A549 (cell line): ENCODE results near the gene VENTX.

Source experiments
- POLR2A ChIP-seq: IDR thresholded peaks from 2 replicates; pipeline ENCODE4 v1.6.1; 2012; ENCODE audit warnings: mild to moderate bottlenecking, low read length
- TF ChIP-seq, protein P1 (sequence below): fragments of >200 bp; sonication (Bioruptor Twin); formaldehyde crosslinking; IDR thresholded peaks from 3 replicates; pipeline ENCODE4 v1.5.1; 2016
- TF ChIP-seq, protein P2 (sequence below): fragments of >200 bp; sonication (Bioruptor Twin); formaldehyde crosslinking; IDR thresholded peaks from 3 replicates; pipeline ENCODE4 v1.6.1; 2016

DNA sequence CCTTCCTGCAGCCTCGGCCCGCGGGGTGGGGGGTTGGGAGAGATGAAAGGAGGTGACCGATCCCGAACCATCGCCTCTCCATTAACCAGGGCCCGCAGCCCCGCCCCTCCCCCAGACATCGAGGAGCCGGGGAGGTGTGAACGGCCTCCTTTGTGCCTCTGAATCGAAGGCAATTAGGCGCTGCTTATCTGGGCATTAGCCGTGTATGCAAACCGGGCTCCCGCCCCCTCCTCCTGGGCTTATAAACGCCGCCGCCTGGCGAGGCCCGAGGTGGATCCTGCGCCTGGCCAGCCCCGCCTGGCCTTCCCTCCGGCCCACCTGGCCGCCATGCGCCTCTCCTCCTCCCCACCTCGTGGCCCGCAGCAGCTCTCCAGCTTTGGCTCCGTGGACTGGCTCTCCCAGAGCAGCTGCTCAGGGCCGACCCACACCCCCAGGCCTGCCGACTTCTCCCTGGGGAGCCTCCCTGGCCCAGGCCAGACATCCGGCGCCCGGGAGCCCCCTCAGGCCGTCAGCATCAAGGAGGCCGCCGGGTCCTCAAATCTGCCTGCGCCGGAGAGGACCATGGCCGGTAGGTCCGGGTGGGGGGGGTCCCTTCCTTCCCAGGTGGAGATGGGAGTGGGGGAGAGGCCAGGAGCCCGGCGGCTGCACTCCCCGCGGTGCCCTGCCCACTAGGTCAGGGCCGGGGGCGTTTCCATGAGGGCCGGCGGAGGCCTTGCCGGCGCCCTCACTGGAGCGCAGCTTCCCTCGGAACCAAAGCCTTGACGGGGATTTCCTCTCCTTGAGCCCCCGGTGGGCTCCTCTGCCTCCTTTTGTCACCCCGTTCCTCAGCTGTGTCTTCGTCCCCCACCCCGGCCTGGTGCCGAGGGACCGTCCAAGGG lies at the start of gene VENTX:
- TF ChIP-seq, protein P1, sequence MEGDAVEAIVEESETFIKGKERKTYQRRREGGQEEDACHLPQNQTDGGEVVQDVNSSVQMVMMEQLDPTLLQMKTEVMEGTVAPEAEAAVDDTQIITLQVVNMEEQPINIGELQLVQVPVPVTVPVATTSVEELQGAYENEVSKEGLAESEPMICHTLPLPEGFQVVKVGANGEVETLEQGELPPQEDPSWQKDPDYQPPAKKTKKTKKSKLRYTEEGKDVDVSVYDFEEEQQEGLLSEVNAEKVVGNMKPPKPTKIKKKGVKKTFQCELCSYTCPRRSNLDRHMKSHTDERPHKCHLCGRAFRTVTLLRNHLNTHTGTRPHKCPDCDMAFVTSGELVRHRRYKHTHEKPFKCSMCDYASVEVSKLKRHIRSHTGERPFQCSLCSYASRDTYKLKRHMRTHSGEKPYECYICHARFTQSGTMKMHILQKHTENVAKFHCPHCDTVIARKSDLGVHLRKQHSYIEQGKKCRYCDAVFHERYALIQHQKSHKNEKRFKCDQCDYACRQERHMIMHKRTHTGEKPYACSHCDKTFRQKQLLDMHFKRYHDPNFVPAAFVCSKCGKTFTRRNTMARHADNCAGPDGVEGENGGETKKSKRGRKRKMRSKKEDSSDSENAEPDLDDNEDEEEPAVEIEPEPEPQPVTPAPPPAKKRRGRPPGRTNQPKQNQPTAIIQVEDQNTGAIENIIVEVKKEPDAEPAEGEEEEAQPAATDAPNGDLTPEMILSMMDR: no peak
- TF ChIP-seq, protein P2, sequence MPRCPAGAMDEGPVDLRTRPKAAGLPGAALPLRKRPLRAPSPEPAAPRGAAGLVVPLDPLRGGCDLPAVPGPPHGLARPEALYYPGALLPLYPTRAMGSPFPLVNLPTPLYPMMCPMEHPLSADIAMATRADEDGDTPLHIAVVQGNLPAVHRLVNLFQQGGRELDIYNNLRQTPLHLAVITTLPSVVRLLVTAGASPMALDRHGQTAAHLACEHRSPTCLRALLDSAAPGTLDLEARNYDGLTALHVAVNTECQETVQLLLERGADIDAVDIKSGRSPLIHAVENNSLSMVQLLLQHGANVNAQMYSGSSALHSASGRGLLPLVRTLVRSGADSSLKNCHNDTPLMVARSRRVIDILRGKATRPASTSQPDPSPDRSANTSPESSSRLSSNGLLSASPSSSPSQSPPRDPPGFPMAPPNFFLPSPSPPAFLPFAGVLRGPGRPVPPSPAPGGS: no peak
- no peak for TF ChIP-seq POLR2A
